ENCODE measurements around the gene MAPRE2.
"Not testable (repeated sequence)": the region's sequence is repeated elsewhere in the genome, so short reads cannot be mapped to it uniquely, and the experiment has no call there.

The MAPRE2 gene

GRCh38 chr18:35085450-35086380, 44.5 kb downstream of the MAPRE2 start:
- no peak for FAIRE-seq
- no peak for DNase-seq (ENCODE audit: extremely low spot score, insufficient read length, low read depth)

DNA sequence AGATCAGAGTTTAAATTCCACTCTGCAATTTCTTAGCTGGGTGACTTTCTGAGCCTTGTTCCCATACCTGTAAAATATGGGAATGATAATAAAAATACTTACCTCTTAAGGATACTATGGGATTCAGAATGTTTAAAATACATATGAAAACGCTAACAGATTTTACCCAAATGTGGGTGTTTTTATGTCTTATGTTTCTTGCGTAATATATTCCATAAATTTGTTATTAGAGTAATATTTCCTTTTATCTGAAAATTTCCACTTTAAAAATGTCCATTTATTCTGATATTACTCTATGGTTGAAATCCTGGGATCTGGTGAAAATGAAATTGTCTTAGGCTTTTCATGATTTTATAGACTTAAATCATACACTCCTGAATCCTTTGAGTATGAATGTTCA, 45.5 kb downstream of the MAPRE2 start:
- no peak for DNase-seq (ENCODE audit: extremely low spot score, insufficient read length, low read depth)

GRCh38 chr18:35087726-35088125, 46.5 kb downstream of the MAPRE2 start:
- DNase-seq (ENCODE audit: extremely low spot score, insufficient read length, low read depth) = no peak
- FAIRE-seq = no peak

More for the DNA sequence above, 45.5 kb downstream of the MAPRE2 start:
- FAIRE-seq = no peak

DNA sequence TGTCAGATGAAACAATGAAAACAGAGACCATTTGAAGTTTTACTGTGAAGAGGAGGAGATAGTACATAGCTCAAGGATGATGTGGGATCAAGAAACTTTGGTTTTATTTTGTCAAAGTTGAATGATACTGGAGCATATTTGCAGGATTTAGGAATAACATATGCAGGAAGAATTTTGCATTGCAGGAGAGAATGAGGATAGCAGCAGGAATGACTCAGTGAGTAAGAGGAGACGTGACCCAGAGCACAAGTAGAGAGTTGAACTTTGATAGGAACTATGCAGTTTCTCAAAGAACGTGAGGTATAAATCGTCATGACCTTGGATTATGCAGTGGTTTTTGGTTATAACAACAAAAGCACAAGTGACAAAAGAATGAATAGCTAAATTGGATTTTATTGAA, 47.7 kb downstream of the MAPRE2 start:
- no peak for DNase-seq (ENCODE audit: extremely low spot score, insufficient read length, low read depth)
- FAIRE-seq = no peak

- DNase-seq (ENCODE audit: extremely low spot score, insufficient read length, low read depth) = no peak
- FAIRE-seq = no peak
Observed at GRCh38 chr18:35089382-35089781, 48.2 kb downstream of the MAPRE2 start.

GRCh38 chr18:35089891-35090550, 48.8 kb downstream of the MAPRE2 start:
- DNase-seq (ENCODE audit: extremely low spot score, insufficient read length, low read depth) = no peak
- FAIRE-seq = no peak

- no peak for FAIRE-seq
- no peak for DNase-seq (ENCODE audit: extremely low spot score, insufficient read length, low read depth)
Observed at GRCh38 chr18:35091841-35092240, 50.6 kb downstream of the MAPRE2 start.

DNA sequence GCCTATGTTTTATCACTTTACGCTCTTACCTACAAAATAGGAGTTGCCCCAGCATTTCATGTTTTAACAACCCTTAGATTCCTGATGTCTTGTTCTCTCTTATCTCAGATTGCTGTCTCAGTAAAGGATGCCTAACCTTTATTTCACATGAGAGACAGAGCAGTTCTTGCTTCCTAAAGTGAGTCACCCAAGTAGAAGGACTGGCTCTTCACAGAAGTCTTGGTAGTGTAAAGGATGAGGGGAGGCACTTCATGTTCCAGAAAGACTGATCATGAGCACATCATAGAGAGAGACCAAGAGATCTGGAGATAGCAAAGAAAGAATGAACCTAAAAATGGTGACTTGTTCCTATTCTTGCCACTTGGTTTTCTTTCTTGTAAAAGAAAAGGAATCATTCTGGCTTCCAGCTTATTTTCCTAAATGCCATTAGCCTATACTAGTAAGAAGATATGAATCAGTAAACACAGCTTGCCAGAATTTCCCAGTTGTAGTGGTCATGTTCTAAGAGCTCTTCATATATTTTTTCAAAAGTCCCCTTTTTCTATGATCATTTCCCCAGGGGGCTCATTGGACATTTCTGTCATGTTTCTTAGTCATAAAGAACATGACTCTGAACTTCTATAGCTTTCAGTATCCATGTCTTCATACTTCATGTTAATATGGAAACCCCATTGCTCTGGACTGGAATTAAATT, 54.9 kb downstream of the MAPRE2 start:
- DNase-seq (ENCODE audit: extremely low spot score, insufficient read length, low read depth) = no peak
- FAIRE-seq = no peak

DNA sequence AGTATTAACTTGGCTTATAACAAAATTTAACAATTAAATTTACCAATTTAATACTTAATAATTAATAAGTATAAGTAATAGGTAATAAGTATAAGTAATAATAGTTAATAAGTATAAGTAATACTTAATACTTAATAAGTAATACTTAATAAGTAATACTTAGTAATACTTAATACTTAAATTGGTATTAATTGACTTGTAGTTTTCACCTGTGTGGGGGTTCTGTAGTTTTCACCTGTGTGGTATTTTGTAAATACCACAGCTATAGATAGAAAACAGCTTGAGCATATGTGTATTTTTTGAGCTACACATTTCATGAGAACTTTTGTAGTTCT, 55.4 kb downstream of the MAPRE2 start:
- FAIRE-seq = no peak
- no peak for DNase-seq (ENCODE audit: extremely low spot score, insufficient read length, low read depth)

DNA sequence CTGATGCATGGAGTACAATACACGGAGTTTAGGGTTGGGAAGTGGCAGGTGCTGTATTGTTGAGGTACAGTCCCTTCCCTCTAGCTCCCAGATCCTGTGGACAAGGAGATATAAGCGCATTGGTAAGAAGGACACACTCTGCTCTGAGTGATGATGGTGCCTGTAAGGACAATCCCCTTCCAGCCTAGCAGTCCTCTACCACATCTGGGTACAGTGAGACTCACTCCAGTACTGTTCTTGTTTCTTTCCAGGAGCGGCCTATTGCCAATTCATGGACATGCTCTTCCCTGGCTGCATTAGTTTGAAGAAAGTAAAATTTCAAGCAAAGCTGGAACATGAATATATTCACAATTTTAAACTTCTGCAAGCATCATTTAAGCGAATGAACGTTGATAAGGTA, 56.0 kb downstream of the MAPRE2 start:
- DNase-seq (ENCODE audit: extremely low spot score, insufficient read length, low read depth) (no peak), FAIRE-seq (no peak)

DNA sequence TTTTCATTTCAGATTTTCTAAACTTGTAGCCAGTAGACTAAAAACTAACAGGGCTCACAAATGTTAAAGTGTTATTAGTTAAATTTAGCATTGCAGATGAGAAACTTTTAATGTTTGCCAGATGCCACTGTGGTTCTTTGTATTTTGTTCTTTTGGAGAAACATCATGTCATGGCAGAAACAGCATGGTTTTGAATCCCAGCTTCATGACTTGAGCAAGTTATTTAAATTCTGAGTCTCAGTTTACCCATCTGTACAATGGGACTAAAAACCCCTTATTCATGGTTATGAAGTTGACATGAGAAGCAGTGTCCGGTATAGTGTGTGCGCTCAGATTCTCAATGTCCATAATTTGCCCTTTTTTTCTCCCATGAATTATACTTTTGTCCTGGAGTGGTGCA, 56.5 kb downstream of the MAPRE2 start:
- FAIRE-seq (no peak), DNase-seq (ENCODE audit: extremely low spot score, insufficient read length, low read depth) (no peak)

GRCh38 chr18:35099911-35100310, 58.7 kb downstream of the MAPRE2 start:
- DNase-seq (ENCODE audit: extremely low spot score, insufficient read length, low read depth) (no peak), FAIRE-seq (no peak)

DNA sequence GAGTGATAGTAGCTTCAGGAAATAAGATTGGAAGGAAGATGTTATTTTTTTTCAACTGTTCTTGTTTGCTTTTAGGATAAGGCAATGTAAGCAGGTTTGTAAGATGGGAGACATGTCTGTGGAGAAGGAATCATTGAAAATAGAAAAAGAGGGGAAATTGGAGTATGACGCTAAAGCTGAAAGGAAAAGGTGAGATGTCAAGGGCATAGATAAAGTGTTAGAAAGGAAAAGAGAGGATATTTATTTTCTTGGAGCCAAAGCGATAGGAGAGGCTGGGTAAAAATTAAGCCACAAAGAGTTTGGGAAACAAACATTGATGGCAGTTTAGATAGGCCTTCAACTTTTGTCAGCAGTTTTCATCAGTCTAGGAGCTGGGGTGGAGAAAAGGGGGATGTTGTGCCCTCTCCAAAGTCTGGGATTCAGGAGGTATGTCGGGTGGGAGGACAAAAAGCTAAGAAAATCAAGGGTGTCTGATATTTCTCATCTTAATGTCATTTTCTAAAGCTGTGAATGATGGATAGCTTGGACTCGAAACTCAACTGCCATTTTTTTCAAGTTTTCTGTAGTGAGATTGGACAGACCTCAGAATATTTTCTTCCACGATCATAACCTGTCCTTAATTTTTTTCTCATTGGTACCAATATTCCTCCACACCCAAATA, 63.3 kb downstream of the MAPRE2 start:
- no peak for DNase-seq (ENCODE audit: extremely low spot score, insufficient read length, low read depth)
- no peak for FAIRE-seq

DNA sequence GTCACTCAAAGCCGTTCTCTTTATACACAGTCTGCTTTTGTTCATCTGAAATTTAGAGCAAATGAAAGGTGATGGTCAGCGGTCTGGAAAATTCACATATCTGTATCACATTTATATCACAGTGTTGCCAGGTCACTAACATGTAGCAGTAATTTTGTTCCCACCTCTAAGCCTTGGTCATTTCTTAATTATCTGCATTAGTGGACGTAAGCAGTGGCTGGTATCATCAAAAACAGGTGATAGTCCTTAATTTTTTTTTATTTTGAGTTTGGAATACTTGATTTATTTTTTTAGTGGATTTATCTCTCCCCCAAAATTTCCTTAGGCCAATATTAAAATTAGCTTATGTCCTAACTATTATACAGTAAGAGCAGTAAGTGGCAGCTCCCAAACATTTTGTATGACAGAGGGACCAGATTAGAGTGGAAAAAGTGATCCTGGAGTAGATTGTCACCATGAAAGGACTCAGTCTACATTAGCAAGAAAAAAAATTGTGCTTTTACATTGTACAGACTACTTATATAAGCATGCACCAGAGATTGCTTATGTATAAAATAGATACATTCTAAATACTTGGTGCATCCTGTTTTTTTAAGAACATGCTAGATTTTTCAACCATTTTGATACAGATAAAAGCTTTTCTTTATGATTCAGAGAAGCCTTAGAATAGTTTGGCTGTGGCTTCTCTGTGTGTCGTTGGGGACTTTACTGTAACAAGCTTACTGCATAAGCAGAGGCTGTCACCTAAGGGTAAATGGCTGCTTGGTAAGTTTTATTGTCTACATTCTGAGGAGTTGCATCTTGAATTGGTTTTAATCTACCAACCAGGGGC, 65.0 kb downstream of the MAPRE2 start:
- DNase-seq (ENCODE audit: extremely low spot score, insufficient read length, low read depth) = no peak
- FAIRE-seq = no peak

DNA sequence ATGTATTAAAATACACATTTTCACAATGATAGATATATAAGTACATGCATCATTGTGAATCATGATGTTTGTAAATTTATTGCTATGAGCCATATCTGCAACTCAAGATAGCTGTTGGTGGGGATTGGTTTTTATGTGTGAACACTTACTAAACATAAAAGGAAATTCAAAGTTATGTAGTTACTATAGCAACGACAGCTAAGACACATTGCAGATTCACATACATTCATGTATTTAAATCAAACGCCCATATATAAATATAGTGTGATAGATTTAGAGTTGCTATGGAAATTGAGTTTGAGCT, 65.6 kb downstream of the MAPRE2 start:
- DNase-seq (ENCODE audit: extremely low spot score, insufficient read length, low read depth) (no peak), FAIRE-seq (no peak)

DNA sequence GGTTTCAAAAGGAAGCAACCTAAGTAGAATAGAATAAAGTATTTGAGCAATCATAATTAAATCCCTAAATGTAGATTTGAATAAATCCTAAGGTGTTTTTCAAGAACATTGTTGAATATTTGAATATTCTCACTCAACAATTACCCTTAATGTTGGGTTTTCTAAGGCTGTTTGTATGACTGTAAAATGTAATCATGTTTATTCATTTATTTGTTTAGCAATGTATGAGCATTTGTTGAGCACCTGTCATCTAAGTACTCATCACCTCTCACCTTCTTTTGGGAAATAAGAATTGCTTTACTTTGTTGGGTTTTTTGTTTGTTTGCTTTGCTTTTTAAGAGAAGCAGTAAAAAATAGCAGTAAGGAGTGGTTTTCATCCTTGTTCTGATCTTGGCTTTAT, 66.0 kb downstream of the MAPRE2 start:
- DNase-seq (ENCODE audit: extremely low spot score, insufficient read length, low read depth) = no peak
- no peak for FAIRE-seq

- FAIRE-seq; DNase-seq (ENCODE audit: extremely low spot score, insufficient read length, low read depth): not testable (repeated sequence)
Observed at GRCh38 chr18:35108088-35108487, 66.9 kb downstream of the MAPRE2 start.

GRCh38 chr18:35110059-35110458, 68.8 kb downstream of the MAPRE2 start:
- DNase-seq (ENCODE audit: extremely low spot score, insufficient read length, low read depth) = no peak

GRCh38 chr18:35110554-35111485, 69.6 kb downstream of the MAPRE2 start:
- DNase-seq (ENCODE audit: extremely low spot score, insufficient read length, low read depth) = no peak
- no peak for FAIRE-seq

More at GRCh38 chr18:35110059-35110458, 68.8 kb downstream of the MAPRE2 start:
- no peak for FAIRE-seq
